Upper lobe of left lung (tissue), 4 donors: ENCODE data around the gene ERRFI1.

Source experiments
- CTCF ChIP-seq, 6 experiments: fragments of 450-650 bp in 4 of 6; fragments of 200-600 bp in 2 of 6; sonication (generic) in 2 of 6; IDR thresholded peaks; one replicate each; pipeline ENCODE4 v1.5.1; 2016 to 2019; ENCODE audit warnings: antibody characterized with exemption in 6 of 6
- EP300 ChIP-seq, 4 donors: sonication (generic); formaldehyde crosslinking; IDR thresholded peaks; one replicate each; pipeline ENCODE4 v1.5.1; 2017; ENCODE audit warnings: antibody characterized with exemption in 4 of 4, control low read depth in 2 of 4
- POLR2A ChIP-seq, 4 donors: fragments of 450-650 bp; IDR thresholded peaks; one replicate each; pipeline ENCODE4 v1.5.1; 2016 to 2017; ENCODE audit warnings: antibody characterized with exemption in 4 of 4, mild to moderate bottlenecking in 2 of 4
- POLR2AphosphoS5 ChIP-seq, 2 donors: sonication (generic); formaldehyde crosslinking; IDR thresholded peaks; one replicate each; pipeline ENCODE4 v1.5.1; 2017; ENCODE audit warnings: antibody characterized with exemption in 2 of 2

- TF ChIP-seq CTCF (IDR thresholded peaks at IDR 0.05) (no peak), POLR2A (IDR thresholded peaks at IDR 0.05) (no peak), EP300 (IDR thresholded peaks at IDR 0.05) (no peak), POLR2AphosphoS5 (IDR thresholded peaks at IDR 0.05) (no peak)
Measured at GRCh38 chr1:8062861-8063260, 36.8 kb upstream of the ERRFI1 start.
